Cardiac fibroblast (primary cell): Measurements from ENCODE around the gene DCC.

Experiments
- DNase-seq, 2 donors: peaks; one replicate each; pipeline versions ENCODE4 v3.0.0 to v3.0.0-alpha.2; 2010; ENCODE audit warnings: low read depth in 2 of 2
- H3K4me3 ChIP-seq, 2 donors: replicated peaks in 1 of 2; 1 replicate in 1 of 2; 2 replicates in 1 of 2; pipeline ENCODE4 v1.5.1; 2011; ENCODE audit warnings: low read depth in 2 of 2, low read length in 2 of 2, mild to moderate bottlenecking in 2 of 2, moderate library complexity in 1 of 2
- TF ChIP-seq, protein P1 (sequence below): IDR thresholded peaks from one replicate; pipeline ENCODE4 v1.5.1; 2011; ENCODE audit warnings: low read depth, mild to moderate bottlenecking, low read length, inconsistent platforms

DCC gene

DNA sequence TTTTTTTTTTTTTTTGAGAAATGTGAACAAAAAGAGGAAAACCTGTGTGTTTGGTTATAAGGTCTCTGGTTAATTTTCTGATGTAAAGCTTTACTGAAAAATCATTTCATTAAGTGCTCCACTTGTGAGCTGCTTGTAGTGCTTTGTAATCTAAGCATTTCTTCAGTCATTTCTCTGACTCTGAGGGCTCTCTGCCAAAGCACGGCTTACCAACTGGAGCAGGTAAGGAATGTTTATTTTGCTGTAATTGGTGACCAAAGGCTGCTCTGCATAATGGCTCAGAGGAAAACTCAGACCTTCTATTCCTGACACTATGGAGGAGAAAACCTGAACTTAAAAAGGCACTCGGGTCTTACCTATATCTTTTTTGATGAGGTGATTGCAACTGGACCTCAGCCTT, 1035.6 kb downstream of the DCC start:
- H3K4me3 ChIP-seq: no peak overlapping the region
- no peak for DNase-seq
- TF ChIP-seq, protein P1, sequence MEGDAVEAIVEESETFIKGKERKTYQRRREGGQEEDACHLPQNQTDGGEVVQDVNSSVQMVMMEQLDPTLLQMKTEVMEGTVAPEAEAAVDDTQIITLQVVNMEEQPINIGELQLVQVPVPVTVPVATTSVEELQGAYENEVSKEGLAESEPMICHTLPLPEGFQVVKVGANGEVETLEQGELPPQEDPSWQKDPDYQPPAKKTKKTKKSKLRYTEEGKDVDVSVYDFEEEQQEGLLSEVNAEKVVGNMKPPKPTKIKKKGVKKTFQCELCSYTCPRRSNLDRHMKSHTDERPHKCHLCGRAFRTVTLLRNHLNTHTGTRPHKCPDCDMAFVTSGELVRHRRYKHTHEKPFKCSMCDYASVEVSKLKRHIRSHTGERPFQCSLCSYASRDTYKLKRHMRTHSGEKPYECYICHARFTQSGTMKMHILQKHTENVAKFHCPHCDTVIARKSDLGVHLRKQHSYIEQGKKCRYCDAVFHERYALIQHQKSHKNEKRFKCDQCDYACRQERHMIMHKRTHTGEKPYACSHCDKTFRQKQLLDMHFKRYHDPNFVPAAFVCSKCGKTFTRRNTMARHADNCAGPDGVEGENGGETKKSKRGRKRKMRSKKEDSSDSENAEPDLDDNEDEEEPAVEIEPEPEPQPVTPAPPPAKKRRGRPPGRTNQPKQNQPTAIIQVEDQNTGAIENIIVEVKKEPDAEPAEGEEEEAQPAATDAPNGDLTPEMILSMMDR: no peak

DNA sequence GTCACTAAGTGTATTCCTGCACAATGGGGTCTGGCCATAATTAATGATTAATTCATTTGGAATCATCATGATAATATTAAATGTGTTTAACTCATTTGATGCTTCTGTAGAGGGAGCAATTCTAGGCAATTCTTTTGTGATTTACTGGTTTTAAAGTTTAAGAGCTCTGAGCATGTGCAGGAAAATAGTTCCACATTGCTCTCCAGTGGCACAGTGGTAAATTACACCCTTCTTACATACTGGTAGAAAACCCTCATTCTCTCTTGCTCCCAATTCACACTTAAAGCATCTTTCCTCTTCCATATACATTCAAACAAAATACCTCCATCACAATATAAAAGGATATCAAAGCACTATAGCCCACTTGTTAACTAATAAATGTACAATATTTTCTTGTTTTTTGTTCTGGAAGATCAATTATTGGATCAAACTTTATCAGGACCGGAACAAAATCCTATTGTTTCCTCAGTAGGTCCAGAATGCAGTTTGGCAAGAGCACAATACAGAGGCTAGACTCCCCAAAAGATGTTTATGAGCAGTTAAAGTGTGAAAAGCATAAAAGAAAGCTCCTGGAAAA, 1040.2 kb downstream of the DCC start:
- TF ChIP-seq, protein P1: peak; percentile 41

DNA sequence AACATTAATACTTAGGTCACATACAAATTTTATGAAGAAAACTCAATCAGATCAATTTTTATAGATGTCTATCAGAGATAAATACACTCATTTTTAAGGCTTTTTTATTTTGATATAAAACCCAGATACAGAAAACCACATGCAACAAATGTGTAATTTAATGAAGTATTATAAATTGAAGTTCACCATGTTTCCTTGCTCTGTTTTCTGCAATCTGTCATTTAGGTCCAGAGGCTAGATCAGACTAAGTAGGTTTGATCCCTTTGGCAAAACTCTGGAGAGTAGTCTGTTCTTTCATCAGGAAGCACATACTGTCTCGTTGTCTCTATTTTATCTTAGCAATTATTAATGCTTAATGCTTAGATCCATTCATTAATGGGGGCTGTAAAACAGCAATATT, 1042.9 kb downstream of the DCC start:
- TF ChIP-seq, protein P1: no peak
- H3K4me3 ChIP-seq: no peak overlapping the region
- no peak for DNase-seq

More for the DNA sequence above, 1040.2 kb downstream of the DCC start:
- H3K4me3 ChIP-seq: no peak overlapping the region
- peak; percentile 28 to 56 for DNase-seq

DNA sequence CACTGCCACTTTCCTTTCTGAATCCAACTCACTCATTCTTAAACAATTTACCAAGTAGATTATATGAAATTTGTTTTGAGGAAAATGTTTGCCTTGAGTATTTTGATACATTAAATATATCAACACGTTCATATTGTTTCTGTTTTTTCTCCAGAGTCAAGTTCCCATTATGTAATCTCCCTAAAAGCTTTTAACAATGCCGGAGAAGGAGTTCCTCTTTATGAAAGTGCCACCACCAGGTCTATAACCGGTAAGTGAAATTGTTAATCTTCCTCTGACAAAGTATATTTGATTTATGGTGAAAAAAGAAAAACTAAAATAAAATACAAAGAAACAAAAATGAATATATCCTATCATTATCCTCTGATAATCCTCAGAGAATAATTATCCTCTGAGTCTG, 1045.9 kb downstream of the DCC start:
- H3K4me3 ChIP-seq: no peak overlapping the region
- TF ChIP-seq, protein P1: no peak

DNA sequence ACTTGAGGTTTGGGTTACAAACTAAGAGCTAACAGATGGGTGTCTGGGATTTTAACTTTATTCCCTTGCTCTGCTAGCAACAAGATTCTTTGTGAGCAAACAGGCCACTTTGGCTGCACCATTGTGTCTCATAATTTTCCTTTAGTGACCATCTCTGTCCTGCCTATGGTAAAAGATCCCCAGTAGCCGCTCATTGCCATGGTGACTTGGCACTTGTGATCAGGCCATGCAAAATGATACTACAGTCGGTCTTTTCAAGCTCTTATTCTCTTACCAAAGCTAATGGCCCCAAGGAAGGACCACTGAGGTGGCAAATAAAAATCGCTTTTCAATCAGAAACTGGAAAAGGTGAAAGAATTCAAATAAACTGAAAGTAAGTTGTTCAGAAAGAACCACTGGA, 1047.6 kb downstream of the DCC start:
- TF ChIP-seq, protein P1: no peak
- no peak overlapping the region for H3K4me3 ChIP-seq
- DNase-seq: no peak

More for the DNA sequence above, 1045.9 kb downstream of the DCC start:
- DNase-seq: no peak

DNA sequence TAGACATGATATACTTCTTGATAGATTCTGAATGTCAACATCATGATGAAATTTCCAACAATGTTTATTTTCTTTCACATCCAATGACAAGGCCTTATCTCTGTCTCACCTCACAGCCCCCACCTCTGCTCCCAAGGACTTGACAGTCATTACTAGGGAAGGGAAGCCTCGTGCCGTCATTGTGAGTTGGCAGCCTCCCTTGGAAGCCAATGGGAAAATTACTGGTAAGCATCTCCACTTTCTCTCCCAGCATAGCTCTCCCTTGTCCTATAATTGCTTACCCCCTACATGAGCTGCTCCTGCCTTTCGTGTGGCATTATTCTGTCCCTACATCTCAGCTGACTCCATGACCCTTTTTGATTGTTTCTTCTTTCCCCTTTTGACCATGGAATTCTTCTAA, 1062.7 kb downstream of the DCC start:
- no peak overlapping the region for H3K4me3 ChIP-seq
- no peak for DNase-seq
- TF ChIP-seq, protein P1: no peak

DNA sequence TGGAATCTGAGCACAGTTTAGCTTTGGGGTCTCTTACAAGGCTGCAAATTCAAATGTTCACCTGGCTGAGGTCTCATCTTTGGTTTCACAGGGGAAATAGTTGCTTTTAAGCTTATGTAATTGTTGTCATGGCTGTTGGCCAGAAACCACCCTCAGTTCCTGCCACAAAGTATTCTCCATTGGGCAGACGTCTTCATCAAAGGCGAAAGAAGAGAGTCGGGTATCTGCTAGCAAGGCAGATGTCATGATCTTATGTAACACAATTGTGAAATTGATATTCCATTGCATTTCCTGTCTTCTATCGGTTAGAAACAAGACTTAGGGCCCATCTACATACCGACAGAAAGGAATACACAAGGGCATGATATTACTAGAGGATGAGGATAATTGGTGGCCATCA, 1068.3 kb downstream of the DCC start:
- no peak overlapping the region for H3K4me3 ChIP-seq
- TF ChIP-seq, protein P1: no peak
- no peak for DNase-seq
